ENCODE results near the gene MAP4K3.

DNA sequence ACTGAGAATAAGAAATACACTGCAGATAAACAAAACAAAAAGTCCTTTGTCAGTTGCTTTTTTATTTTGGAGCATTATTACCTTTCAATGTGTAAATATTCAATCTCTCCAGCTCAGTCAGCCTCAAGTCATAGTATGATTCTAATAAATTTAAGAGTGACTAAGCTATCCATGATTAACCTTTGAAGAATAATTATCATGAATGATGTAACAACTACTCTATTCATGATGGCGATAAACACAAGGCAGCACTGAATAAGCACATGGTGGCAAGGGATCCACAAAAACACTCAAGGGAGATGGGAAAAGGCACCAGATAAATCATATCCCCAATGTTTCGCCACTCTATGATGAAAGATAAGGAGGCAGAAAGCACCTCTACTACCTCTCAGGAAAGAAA, 67.0 kb downstream of the MAP4K3 start:
- TF ChIP-seq MYC (IDR thresholded peaks at IDR 0.05; ENCODE audit: low read depth, low read length) (no peak), POLR2A (IDR thresholded peaks at IDR 0.05; ENCODE audit: extremely low read depth, insufficient read length) (no peak)
- TF ChIP-seq, protein P1, sequence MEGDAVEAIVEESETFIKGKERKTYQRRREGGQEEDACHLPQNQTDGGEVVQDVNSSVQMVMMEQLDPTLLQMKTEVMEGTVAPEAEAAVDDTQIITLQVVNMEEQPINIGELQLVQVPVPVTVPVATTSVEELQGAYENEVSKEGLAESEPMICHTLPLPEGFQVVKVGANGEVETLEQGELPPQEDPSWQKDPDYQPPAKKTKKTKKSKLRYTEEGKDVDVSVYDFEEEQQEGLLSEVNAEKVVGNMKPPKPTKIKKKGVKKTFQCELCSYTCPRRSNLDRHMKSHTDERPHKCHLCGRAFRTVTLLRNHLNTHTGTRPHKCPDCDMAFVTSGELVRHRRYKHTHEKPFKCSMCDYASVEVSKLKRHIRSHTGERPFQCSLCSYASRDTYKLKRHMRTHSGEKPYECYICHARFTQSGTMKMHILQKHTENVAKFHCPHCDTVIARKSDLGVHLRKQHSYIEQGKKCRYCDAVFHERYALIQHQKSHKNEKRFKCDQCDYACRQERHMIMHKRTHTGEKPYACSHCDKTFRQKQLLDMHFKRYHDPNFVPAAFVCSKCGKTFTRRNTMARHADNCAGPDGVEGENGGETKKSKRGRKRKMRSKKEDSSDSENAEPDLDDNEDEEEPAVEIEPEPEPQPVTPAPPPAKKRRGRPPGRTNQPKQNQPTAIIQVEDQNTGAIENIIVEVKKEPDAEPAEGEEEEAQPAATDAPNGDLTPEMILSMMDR (IDR thresholded peaks at IDR 0.05; ENCODE audit: low read depth, low read length): no peak
